NCI-H2196 (cell line): ENCODE results near the gene FOXF2.
"Not testable (repeated sequence)": the region's sequence is repeated elsewhere in the genome, so short reads cannot be mapped to it uniquely, and the experiment has no call there.

Experiments
- DNase-seq: peaks from one replicate; lab custom pipeline; 2025; ENCODE audit not compliant: unreplicated experiment; lab: John Stamatoyannopoulos, UW

The FOXF2 gene

DNA sequence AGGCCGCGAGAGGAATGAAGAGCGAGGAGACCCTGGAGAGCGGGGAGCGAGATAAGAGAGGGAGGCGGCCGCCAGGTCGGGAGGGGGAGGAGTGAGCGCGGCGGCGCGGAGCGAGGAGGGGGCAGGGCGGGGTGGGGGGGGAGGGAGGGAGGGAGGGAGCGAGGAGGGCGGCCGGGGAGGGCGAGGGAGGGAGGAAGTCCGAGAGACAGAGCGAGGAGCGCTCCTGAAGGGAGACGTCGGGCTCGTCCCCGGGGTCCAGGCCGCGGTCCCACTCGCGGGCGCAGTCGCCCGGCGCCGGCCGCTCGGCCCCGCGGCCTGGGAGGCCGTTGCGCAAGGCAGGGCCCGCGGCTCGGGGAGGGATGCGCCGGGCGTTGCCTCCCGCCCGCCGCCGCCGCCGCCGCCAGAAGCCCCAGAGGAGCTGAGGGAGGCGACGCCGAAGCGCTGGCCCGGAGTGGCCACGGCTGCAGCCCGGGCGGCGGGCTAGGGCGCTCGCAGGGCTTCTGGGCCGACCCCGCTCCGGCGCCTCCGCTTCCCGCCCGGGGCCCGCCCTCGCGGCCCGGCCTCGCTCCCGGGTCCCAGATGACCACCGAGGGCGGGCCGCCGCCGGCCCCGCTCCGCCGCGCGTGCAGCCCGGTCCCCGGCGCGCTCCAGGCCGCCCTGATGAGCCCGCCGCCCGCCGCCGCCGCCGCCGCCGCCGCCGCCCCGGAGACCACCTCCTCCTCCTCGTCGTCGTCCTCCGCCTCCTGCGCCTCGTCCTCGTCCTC, at the start of gene FOXF2:
TSS of gene FOXF2 (plus strand) at position 208 of the 764 bp plus-strand sequence. CDS start at position 580, 372 bp downstream.
- no peak for DNase-seq

DNA sequence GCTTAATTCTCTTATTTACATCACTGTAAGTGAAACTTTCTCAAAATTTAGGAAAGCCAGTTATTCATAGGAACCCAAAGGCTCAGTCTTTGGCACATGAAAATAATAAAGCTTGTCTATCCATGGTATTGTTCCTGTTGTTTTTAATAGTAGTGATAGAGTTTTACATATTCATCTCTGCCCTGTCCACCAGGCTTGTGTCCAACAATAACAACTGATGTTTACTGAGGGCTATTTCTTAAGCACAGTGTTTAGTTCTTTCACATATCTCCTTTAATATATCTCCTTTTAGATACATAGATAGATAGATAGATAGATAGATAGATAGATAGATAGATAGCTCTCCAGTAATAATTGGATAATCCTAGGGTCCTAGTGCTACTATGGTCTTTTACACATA, 43.3 kb upstream of the FOXF2 start:
- DNase-seq, result no peak

DNA sequence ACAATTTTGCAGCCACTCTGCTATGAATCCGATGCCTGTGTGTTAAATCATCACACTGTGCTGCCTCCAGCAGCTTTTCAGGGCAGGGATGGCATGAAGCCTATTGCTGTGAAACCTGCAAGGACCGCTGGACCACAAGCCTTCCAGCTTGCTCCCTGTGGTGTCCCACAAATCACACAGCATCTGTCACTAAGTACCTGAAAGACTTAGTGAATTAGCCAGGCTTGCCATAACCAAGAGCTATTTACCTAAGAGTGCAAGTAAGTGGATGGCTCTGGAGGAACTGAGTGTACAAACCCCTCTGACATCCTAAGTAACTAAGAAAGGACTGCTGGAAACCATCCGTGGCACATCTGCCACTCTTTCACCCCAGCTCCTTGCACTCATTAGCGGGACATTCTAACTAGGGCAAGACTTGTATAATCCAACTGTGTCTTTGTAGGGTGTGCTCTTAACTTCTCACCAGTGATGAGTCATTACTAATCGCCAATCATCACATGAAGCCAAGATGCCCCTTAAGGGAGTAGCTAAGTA, 42.8 kb upstream of the FOXF2 start:
- no peak for DNase-seq

GRCh38 chr6:1347161-1347560, 42.2 kb upstream of the FOXF2 start:
- no peak for DNase-seq

- DNase-seq, result no peak
Observed at GRCh38 chr6:1348675-1349074, 40.7 kb upstream of the FOXF2 start.

GRCh38 chr6:1349655-1350054, 39.7 kb upstream of the FOXF2 start:
- no peak for DNase-seq

- DNase-seq, result no peak
Observed at GRCh38 chr6:1351381-1352008, 37.9 kb upstream of the FOXF2 start.

- DNase-seq, result not testable (repeated sequence)
Observed at GRCh38 chr6:1355068-1355467, 34.3 kb upstream of the FOXF2 start.

GRCh38 chr6:1361717-1362116, 27.7 kb upstream of the FOXF2 start:
- not testable (repeated sequence) for DNase-seq

GRCh38 chr6:1362643-1363042, 26.7 kb upstream of the FOXF2 start:
- no peak for DNase-seq

- DNase-seq, result no peak
Observed at GRCh38 chr6:1363298-1363697, 26.1 kb upstream of the FOXF2 start.

DNA sequence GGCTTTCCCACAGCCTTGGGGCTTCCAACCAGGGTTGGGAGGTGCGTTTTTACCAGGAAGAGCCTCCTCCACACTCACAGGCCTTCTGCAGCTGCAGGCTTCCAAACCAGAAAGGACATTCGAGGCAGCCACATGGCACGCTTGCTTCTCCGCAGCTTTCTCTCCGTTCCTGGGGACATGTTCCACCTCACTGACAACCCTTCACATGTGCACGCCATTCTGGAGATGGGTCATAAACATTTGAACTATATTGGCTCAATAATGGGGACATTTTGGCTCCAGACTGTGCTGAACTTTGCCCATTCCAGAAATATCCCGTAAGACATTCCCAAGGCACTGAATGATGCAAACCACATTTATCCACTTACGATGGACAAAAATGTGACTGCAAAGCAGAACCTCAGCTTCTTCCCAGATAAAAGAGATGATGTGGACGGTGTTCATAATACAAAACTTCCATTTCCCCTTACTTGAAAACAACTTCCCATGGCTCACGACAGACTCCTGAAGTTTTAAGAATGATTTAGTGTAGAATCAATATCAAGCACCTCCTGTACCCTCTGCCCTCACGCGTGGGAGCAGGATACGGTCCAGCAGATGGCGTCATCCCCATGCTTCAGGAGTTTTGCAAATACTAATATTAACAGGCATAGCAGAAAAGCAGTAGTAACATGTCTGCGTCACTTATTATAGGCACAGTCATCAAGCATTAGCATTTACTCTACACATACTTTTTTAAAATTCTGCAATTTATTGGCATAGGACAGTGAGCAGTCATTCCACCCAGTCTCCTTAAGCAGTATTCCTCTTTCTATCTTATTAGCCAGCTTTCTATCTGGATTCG, 25.4 kb upstream of the FOXF2 start:
- no peak for DNase-seq

- no peak for DNase-seq
Observed at GRCh38 chr6:1364791-1365190, 24.6 kb upstream of the FOXF2 start.

DNA sequence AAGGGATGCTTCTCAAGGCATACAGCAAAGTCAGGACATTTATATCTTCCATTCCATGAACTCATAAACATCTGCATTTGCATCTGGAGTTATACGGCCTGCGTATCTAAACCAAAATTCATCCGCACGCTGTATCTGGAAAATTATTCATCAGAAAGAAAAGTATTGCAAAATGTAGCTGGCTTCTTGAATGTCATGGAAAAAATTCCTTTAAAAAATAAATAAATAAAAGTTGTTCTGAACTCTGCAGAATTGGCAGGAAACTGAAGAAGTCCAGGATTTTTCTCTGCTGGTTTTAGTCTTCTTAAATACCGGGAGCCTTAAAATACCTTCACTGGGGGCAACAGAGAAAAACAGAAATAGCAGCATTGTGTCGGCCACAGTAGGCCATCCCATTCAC, 23.7 kb upstream of the FOXF2 start:
- DNase-seq, result no peak

- DNase-seq, result no peak
Observed at GRCh38 chr6:1367771-1368170, 21.6 kb upstream of the FOXF2 start.

DNA sequence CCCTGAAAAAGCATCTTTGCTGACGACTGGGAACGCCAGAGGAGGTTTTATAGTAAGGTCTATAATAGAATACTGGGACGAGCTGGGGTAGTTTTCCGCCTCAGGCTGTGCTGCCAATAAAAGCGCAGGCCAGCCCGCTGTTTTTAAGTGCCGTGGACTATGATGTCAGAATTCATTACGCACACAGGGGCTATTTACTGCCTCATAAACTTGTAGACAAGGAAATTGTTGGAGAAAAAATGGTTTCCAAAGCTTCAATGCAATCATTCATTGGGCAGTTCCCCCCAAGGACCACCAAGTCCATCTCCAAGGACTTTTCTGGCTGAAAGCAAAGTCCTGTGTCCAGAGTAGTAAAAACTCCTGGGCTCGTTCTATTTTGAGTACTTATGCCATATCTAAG, 20.4 kb upstream of the FOXF2 start:
- DNase-seq, result no peak

DNA sequence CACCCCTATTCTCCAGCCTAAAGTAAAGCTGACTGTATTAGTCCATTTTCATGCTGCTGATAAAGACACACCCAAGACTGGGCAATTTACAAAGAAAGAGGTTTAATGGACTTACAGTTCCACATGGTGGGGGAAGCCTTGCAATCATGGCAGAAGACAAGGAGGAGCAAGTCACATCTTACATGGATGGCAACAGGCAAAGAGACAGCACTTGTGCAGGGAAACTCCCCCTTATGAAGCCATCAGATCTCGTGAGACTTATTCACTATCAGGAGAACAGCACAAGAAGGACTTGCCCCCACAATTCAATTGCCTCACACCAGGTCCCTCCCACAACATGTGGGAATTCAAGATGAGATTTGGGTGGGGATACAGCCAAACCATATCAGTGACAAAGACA, 19.7 kb upstream of the FOXF2 start:
- DNase-seq, result not testable (repeated sequence)

DNA sequence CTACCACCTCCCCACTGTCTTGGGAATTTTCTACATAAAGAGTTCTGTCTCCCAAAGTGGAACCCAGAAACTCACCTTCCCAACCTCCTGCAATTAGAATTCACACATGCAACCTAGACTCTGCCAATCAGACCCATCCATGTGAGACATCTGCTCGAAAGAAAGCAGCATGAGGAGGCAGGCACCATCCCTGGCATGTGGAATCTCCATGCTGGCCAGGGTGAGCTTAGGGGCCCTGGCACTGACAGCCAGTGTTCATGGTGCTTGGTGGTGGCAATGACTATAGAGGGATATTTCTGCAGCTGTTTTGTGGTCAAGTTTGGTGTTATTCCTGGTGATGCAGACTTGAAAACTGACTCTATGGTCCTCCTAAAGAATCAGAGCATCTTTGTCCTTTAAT, 17.4 kb upstream of the FOXF2 start:
- no peak for DNase-seq

GRCh38 chr6:1372690-1373089, 16.7 kb upstream of the FOXF2 start:
- DNase-seq, result no peak

- DNase-seq, result no peak
Observed at GRCh38 chr6:1376653-1377052, 12.7 kb upstream of the FOXF2 start.

DNA sequence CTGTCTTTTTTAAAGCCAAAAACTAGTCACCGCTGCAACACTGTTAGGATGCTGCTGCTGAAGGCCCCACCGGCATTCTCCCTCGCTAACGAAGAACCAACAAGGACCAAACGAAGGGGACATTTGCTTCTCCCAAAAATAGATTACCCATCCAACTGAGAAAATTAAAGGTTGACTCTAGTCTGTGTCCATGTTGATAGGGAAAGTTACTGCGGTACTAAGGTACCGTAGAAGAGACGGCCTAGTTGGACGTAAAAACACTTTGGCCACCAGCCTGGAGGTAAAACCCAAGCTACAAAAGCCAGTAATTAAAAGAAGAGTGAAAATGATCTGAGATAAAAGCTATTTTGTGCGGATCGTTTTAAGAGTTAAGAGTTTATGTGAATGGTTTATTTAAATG, 11.8 kb upstream of the FOXF2 start:
- DNase-seq, result no peak
